ENCODE data around the gene CRY2. TPM values are rescaled to one million over a fixed set of nuclear protein-coding genes. Genes with fewer than 3 reads are reported as not detected.
A peak's percentile ranks its signal among the peaks of the same experiment; 100 is the strongest.

Gene CRY2
- total RNA-seq, 2 experiments from 2014 or later: 12.3 to 15.7 TPM

GRCh38 chr11:45809456-45810395 lies 37.5 kb upstream of the CRY2 start:
- CTCF ChIA-PET: no interaction called here

GRCh38 chr11:45810431-45811108 lies 36.7 kb upstream of the CRY2 start:
- H3K27me3 Mint-ChIP-seq: no peaks in the 10 kb centered on the region
- intact Hi-C loops (cut with micrococcal nuclease): no loop called here
- no peak for TF ChIP-seq CTCF (IDR thresholded peaks at IDR 0.05)
- no peak overlapping the region for H3K4me3 Mint-ChIP-seq
- POLR2A ChIA-PET: interaction anchor here (2.2 kb wide), 1 partner anchor 35 kb away, joined by 5 read pairs; no protein-coding TSS in a partner anchor
- peak overlapping the region; percentile 18 for H3K27ac Mint-ChIP-seq
- DNase-seq (no peak), ATAC-seq (no peak)
- H3K36me3 Mint-ChIP-seq (ENCODE audit: low read depth): peaks cover 11% of the 10 kb centered on the region
- peaks cover 46% of the 10 kb centered on the region for H3K4me1 Mint-ChIP-seq (ENCODE audit: low read depth)
- CTCF ChIA-PET: no interaction called here
- no peaks in the 10 kb centered on the region for H3K9me3 Mint-ChIP-seq

More at GRCh38 chr11:45809456-45810395, 37.5 kb upstream of the CRY2 start:
- Mint-ChIP-seq H3K36me3 (ENCODE audit: low read depth) (peaks cover 11% of the 10 kb centered on the region), H3K27me3 (no peaks in the 10 kb centered on the region), H3K4me1 (ENCODE audit: low read depth) (peaks cover 46% of the 10 kb centered on the region), H3K27ac (peak overlapping the region; percentile 72), H3K9me3 (no peaks in the 10 kb centered on the region), H3K4me3 (no peak overlapping the region)
- ATAC-seq (no peak), DNase-seq (no peak)
- TF ChIP-seq CTCF (IDR thresholded peaks at IDR 0.05): no peak
- POLR2A ChIA-PET: interaction anchor here (0.6 kb wide), 1 partner anchor 12 kb away, joined by 3 read pairs; no protein-coding TSS in a partner anchor
- intact Hi-C loops (cut with micrococcal nuclease): no loop called here

- DNase-seq (no peak), ATAC-seq (no peak)
- Mint-ChIP-seq H3K4me1 (ENCODE audit: low read depth) (peaks cover 44% of the 10 kb centered on the region), H3K27ac (no peak overlapping the region), H3K4me3 (no peak overlapping the region), H3K36me3 (ENCODE audit: low read depth) (peaks cover 11% of the 10 kb centered on the region), H3K27me3 (no peaks in the 10 kb centered on the region), H3K9me3 (no peaks in the 10 kb centered on the region)
- no peak for TF ChIP-seq CTCF (IDR thresholded peaks at IDR 0.05)
- intact Hi-C loops (cut with micrococcal nuclease): no loop called here
- ChIA-PET CTCF (no interaction called here), POLR2A (interaction anchor here (2.2 kb wide), 1 partner anchor 35 kb away, joined by 5 read pairs; no protein-coding TSS in a partner anchor)
Measured at GRCh38 chr11:45811109-45811435, 36.2 kb upstream of the CRY2 start.

- peaks cover 37% of the 10 kb centered on the region for H3K4me1 Mint-ChIP-seq (ENCODE audit: low read depth)
- ChIA-PET CTCF (no interaction called here), POLR2A (interaction anchor here (1.4 to 2.2 kb wide), 2 partner anchors 13 to 34 kb away, joined by 3 to 5 read pairs; no protein-coding TSS in a partner anchor)
- no peaks in the 10 kb centered on the region for H3K27me3 Mint-ChIP-seq
- no peak overlapping the region for H3K4me3 Mint-ChIP-seq
- intact Hi-C loops (cut with micrococcal nuclease): no loop called here
- no peak for DNase-seq
- H3K27ac Mint-ChIP-seq: no peak overlapping the region
- peaks cover 8% of the 10 kb centered on the region for H3K36me3 Mint-ChIP-seq (ENCODE audit: low read depth)
- no peak for TF ChIP-seq CTCF (IDR thresholded peaks at IDR 0.05)
- no peaks in the 10 kb centered on the region for H3K9me3 Mint-ChIP-seq
- ATAC-seq: no peak
Measured at GRCh38 chr11:45811571-45812290, 35.5 kb upstream of the CRY2 start.

All from activated CD8-positive, alpha-beta T cell treated with anti-CD3 and anti-CD28 coated beads for 36 hours (primary cell).